Choroid plexus epithelial cell (primary cell): ENCODE results near the gene KLHL18.

ENCODE experiments used
- DNase-seq: peaks from one replicate; pipeline ENCODE4 v3.0.0-alpha.2; 2010; ENCODE audit warnings: low read depth
- H3K4me3 ChIP-seq: 2 replicates; pipeline ENCODE4 v1.5.1; 2011; ENCODE audit warnings: low read depth, mild to moderate bottlenecking, control low read depth, low read length, moderate library complexity
- TF ChIP-seq, protein P1 (sequence below): conservative IDR thresholded peaks from 2 replicates; pipeline ENCODE4 v1.5.1; 2011; ENCODE audit warnings: low read depth, mild to moderate bottlenecking, control low read depth, inconsistent platforms, low read length, moderate library complexity

The KLHL18 gene

DNA sequence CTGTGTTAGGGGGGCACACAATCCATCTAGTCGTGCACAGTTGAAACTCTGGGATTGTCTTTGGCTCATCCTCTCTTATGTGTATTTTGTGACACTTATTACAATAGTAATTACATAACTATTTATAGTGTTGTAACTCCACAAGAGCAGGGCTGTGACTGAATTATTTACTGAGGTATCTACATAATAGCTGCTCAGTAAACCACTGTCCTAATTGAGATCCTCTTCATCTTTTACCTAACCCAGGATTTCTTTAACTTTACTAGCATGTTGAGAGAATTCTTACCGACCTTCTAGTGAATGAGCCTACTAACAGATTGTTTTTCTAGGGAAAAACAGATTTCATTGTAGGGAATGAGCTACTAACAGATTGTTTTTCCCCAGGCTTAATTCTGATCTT, 11.1 kb downstream of the KLHL18 start:
- no peak overlapping the region for H3K4me3 ChIP-seq
- TF ChIP-seq, protein P1, sequence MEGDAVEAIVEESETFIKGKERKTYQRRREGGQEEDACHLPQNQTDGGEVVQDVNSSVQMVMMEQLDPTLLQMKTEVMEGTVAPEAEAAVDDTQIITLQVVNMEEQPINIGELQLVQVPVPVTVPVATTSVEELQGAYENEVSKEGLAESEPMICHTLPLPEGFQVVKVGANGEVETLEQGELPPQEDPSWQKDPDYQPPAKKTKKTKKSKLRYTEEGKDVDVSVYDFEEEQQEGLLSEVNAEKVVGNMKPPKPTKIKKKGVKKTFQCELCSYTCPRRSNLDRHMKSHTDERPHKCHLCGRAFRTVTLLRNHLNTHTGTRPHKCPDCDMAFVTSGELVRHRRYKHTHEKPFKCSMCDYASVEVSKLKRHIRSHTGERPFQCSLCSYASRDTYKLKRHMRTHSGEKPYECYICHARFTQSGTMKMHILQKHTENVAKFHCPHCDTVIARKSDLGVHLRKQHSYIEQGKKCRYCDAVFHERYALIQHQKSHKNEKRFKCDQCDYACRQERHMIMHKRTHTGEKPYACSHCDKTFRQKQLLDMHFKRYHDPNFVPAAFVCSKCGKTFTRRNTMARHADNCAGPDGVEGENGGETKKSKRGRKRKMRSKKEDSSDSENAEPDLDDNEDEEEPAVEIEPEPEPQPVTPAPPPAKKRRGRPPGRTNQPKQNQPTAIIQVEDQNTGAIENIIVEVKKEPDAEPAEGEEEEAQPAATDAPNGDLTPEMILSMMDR, result no peak
- DNase-seq, result no peak

DNA sequence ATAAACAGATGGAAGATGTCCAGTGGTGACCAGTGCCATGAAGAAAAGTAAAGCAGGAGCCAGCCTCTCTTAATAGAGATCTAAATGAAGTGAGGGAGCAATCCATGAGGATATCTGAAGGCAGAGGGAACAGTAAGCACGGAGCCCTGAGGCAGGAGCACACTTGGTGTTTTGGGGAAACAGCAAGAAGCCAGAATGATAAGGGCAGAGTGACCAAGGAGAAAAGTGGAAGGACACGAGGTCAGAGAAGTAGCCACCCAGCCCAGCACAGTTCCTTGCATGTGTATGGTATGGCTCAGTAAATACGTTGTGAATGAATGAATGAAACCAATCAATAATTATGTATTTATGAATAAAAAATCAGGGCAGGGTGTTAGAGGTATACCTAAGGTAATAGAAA, 11.6 kb downstream of the KLHL18 start:
- TF ChIP-seq, protein P1, result no peak
- no peak overlapping the region for H3K4me3 ChIP-seq
- no peak for DNase-seq

DNA sequence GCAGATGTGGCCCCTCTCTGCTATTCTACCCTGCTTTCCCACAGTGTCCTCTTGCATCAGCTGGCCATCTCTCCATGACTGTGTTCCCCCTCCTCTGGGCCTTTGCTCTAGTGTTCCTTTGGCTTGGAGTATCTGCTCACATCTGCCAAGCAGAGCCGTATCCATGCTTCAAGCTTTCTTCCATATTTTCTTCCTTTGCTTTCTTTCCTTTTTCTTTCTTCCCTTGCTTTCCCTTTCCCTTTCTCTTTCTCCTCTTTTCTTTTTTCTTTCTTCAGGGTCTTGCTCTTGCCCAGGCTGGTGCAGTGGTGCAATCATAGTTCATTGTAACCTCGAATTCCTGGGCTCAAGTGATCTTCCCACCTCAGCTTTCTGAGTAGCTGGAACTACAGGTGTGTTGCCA, 12.6 kb downstream of the KLHL18 start:
- no peak overlapping the region for H3K4me3 ChIP-seq
- TF ChIP-seq, protein P1, result no peak
- DNase-seq, result no peak

DNA sequence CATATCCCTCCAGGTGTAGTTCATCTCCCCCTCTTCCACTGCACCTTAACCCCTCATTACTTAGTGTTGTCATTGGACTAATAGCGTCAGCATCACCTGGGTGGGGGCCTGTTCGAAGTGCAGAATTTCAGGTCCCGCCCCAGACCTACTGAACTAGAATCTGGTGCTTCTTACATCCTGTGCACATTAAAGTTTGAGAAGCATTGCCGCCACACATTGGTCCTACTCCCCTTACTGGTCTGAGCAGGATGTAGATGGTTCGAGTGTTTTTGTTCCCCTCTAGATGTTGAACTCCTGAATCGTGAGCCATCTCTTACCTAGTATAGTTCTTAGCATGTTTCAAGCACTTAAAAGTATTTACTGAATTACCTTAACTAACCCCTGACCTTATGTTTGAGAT, 13.2 kb downstream of the KLHL18 start:
- H3K4me3 ChIP-seq, result no peak overlapping the region
- no peak for DNase-seq
- TF ChIP-seq, protein P1, result no peak

DNA sequence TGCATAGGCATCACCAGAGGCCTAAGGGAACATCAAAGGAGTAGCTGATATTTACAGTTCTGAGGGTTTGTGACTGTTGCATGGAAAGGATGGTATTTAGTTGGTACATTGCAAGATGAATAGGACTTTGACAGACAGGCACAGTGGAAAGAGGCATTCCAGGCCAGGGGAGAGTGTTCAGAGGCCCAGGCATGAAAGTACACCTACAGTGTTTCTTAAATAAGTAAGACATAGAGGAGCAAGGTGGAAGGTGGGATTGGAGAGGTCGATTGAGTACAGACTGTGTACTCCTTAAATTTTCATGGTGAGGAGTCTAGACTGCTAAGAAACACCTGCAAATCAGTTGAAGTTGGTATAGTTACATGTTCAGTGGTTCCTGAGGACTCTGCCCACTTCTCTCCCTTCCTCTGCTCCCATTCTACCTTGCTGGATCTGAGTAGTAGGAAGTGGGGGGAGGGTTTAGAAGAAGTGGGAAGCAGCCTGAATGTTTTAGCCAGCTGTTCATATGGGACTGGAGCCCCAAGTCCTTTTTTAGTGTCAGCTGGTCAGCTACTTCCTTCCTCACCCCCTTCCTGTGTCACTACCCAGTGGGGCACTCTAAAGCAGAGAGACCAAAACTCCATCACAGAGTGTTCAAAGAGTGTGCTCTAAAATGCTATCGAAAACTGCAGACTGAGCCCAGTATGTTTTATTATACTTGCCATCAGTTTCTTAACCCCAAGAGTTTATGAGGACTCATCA, 14.0 kb downstream of the KLHL18 start:
- TF ChIP-seq, protein P1, result no peak
- H3K4me3 ChIP-seq, result no peak overlapping the region
- no peak for DNase-seq

DNA sequence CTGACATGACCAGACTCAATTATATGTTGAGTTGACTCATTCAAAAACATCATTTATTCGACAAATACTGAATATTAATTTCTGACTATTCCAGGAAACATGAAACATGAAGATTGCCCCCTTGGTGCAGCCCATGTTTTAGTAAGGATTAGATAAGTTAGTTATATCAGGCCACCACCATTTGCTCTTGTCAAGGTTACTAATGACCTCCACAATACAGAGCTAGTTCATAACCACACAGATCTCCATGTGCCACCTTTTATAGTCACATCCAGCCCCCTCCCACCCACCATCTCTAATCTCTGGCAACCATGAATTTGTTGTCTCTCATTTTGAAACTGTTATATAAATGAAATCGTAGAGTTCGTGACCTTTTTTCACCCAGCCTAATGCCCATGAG, 15.7 kb downstream of the KLHL18 start:
- TF ChIP-seq, protein P1, result no peak
- H3K4me3 ChIP-seq, result no peak overlapping the region
- no peak for DNase-seq
